SK-MEL-5 (cell line): ENCODE results near the gene SCARB1. TPM values are rescaled to one million over a fixed set of nuclear protein-coding genes. Genes with fewer than 3 reads are reported as not detected.
"Not testable (repeated sequence)": the region's sequence is repeated elsewhere in the genome, so short reads cannot be mapped to it uniquely, and the experiment has no call there.

Experiments
- DNase-seq: peaks from one replicate; pipeline ENCODE4 v3.0.0-alpha.2; 2016; ENCODE audit warnings: low read depth, low spot score
- in situ Hi-C: cut with HindIII; loops from 2 replicates; pipeline ENCODE4 v1.10.0; 2016; ENCODE audit warnings: low sequenced_read_pairs, high pct_unique_total_duplicates, low pct_unique_long_range_greater_than_20kb
- total RNA-seq: library from RNA; depleted of rRNA; stranded (reverse); fragments of >200 nt; shearing (Covaris generic); gene quantifications from 2 replicates; pipeline ENCODE4 v1.2.3, GENCODE V29; 2014

SCARB1 gene
- total RNA-seq, 1 experiment from 2014 or later = 193 TPM

- in situ Hi-C loops = no loop called here
- DNase-seq = no peak
Observed at GRCh38 chr12:124893792-124894516, 30.3 kb upstream of the SCARB1 start.

GRCh38 chr12:124888260-124888659, 24.6 kb upstream of the SCARB1 start:
- no peak for DNase-seq

GRCh38 chr12:124887766-124888165, 24.1 kb upstream of the SCARB1 start:
- DNase-seq, in situ Hi-C loops: not testable (repeated sequence)

More at GRCh38 chr12:124888260-124888659, 24.6 kb upstream of the SCARB1 start:
- in situ Hi-C loops = no loop called here

GRCh38 chr12:124884587-124885438, 21.1 kb upstream of the SCARB1 start:
- in situ Hi-C loops = no loop called here
- no peak for DNase-seq

- in situ Hi-C loops = no loop called here
- no peak for DNase-seq
Observed at GRCh38 chr12:124883263-124884130, 19.8 kb upstream of the SCARB1 start.

- no peak for DNase-seq
Observed at GRCh38 chr12:124881123-124881522, 17.5 kb upstream of the SCARB1 start.

GRCh38 chr12:124880335-124880734, 16.7 kb upstream of the SCARB1 start:
- DNase-seq, in situ Hi-C loops: not testable (repeated sequence)

More at GRCh38 chr12:124881123-124881522, 17.5 kb upstream of the SCARB1 start:
- in situ Hi-C loops = no loop called here

- no peak for DNase-seq
- in situ Hi-C loops = no loop called here
Observed at GRCh38 chr12:124878795-124879516, 15.3 kb upstream of the SCARB1 start.

- no peak for DNase-seq
Observed at GRCh38 chr12:124877423-124877822, 13.8 kb upstream of the SCARB1 start.

GRCh38 chr12:124876171-124876570, 12.5 kb upstream of the SCARB1 start:
- in situ Hi-C loops = no loop called here
- no peak for DNase-seq

More at GRCh38 chr12:124877423-124877822, 13.8 kb upstream of the SCARB1 start:
- in situ Hi-C loops = no loop called here

GRCh38 chr12:124875803-124876132, 12.1 kb upstream of the SCARB1 start:
- DNase-seq = no peak
- in situ Hi-C loops = no loop called here

GRCh38 chr12:124874988-124875802, 11.5 kb upstream of the SCARB1 start:
- in situ Hi-C loops = no loop called here
- DNase-seq = no peak

- in situ Hi-C loops = no loop called here
- DNase-seq = no peak
Observed at GRCh38 chr12:124874188-124874587, 10.5 kb upstream of the SCARB1 start.

GRCh38 chr12:124872068-124872719, 8.5 kb upstream of the SCARB1 start:
- DNase-seq = peak; percentile 80
- in situ Hi-C loops = no loop called here

- in situ Hi-C loops = no loop called here
Observed at GRCh38 chr12:124871297-124871696, 7.6 kb upstream of the SCARB1 start.

GRCh38 chr12:124870515-124870914, 6.9 kb upstream of the SCARB1 start:
- no peak for DNase-seq
- in situ Hi-C loops = no loop called here

More at GRCh38 chr12:124871297-124871696, 7.6 kb upstream of the SCARB1 start:
- no peak for DNase-seq
